VCaP (cell line): ENCODE results near the gene GPR3.
A peak's percentile ranks its signal among the peaks of the same experiment; 100 is the strongest.

Experiments used
- H3K27ac ChIP-seq: fragments of 450-650 bp; 2 replicates; pipeline ENCODE4 v1.5.1; 2017
- CTCF ChIP-seq: fragments of 450-650 bp; conservative IDR thresholded peaks from 2 replicates; pipeline ENCODE4 v1.5.1; 2017; ENCODE audit warnings: mild to moderate bottlenecking, moderate library complexity

Gene GPR3

DNA sequence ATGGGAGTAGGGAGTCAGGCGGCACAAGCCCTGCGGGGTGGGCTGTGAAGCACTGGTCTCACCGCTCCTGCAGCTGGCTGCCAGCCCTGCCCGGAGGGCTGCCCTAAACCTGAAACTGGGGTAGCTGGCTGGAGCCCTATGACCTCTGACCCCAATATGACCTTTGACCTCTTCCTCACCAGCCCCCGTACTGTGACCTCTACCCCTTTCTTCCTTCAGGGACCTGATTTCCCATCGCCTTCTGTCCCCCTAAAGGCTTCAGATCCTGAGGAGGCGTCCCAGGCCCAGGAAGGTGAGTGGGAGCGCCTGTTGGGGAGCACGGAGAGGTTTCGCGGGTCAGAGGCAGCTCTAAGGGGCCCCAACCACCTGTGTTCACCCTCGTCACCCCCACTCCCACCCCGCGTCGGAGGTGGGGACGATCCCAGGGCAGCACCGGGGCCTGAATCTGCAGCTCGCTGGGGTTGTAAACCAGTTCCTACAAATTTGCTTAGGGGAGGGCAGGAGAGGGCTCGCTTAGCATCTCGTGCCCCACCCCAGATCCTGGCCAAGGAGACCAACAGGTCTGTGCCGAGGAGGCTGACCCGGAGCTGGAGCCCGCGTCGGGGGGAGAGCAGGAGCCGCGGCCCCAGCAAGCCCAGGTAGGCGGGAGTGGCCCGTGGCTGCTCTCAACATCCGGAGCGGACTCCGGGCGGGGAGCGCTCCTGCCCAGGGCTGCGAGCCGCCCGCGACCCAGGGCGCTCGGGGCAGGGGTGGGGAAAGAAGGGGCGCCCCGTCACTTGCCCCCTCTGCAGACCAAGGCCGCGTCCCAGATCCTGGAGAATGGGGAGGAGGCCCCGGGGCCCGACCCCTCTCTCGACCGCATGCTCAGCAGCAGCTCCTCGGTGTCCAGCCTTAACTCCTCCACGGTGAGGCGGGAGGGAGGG is 43.3 kb upstream of the GPR3 start:
- no peak for TF ChIP-seq CTCF
- peak overlapping the region; percentile 91 for H3K27ac ChIP-seq

- no peak for TF ChIP-seq CTCF
- H3K27ac ChIP-seq = peak overlapping the region; percentile 91
Measured at GRCh38 chr1:27349784-27350662, 42.4 kb upstream of the GPR3 start.

DNA sequence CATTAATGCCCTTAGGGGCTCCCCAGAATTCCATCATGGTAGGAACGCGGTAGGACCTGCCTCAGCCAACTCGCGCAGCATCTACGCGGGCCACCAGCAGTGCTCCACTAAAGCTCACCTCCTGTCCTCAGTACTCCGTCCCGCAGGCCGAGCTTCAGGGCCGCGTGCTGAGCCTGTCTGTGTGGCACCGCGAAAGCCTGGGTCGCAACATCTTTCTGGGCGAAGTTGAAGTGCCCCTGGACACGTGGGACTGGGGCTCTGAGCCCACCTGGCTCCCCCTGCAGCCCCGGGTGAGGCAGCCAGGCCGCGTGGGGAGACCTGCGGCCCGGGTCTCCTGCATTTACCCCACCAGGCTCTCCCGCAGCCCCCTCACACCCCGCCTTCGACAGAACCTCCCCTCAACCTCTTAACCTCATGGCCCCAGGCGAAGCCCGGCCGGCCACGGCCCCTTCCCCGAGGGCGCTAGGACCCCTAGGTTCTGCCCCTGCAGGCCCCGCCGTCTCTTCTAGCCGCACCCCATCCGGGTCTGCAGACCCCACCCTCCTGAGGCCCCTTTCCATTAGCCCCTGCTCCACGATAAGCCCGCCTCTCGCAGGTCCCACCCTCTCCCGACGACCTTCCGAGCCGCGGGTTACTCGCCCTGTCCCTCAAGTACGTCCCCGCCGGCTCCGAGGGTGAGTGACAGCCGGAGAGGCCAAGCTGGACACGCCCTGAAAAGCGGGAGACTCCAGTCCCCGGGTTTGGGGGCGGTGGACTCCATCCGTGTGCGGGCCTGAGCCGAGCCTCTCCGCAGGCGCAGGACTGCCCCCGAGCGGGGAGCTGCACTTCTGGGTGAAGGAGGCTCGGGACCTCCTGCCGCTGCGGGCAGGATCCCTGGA is 41.5 kb upstream of the GPR3 start:
- no peak for TF ChIP-seq CTCF
- peak overlapping the region; percentile 91; the same call in 1 of the 2 replicates for H3K27ac ChIP-seq

GRCh38 chr1:27351541-27352107 is 40.8 kb upstream of the GPR3 start:
- no peak overlapping the region for H3K27ac ChIP-seq
- no peak for TF ChIP-seq CTCF

DNA sequence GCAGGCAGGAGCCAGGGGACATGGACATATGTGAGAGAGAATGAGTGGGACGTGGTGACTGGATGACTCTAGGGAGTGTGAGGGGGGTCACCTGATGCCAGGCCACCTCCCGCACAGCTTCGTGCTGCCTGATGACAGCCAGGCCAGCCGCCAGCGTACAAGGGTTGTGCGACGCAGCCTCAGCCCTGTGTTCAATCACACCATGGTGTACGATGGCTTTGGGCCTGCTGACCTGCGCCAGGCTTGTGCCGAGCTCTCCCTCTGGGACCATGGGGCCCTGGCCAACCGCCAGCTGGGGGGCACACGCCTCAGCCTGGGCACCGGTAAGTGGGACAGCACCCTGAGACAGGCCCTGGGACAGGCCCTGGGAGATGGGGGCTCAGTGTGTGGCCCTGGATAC is 39.3 kb upstream of the GPR3 start:
- no peak overlapping the region for H3K27ac ChIP-seq
- no peak for TF ChIP-seq CTCF

GRCh38 chr1:27353629-27354028 is 38.8 kb upstream of the GPR3 start:
- no peak overlapping the region for H3K27ac ChIP-seq
- TF ChIP-seq CTCF = no peak
